ENCODE results near the gene FAM170B.

The FAM170B gene

DNA sequence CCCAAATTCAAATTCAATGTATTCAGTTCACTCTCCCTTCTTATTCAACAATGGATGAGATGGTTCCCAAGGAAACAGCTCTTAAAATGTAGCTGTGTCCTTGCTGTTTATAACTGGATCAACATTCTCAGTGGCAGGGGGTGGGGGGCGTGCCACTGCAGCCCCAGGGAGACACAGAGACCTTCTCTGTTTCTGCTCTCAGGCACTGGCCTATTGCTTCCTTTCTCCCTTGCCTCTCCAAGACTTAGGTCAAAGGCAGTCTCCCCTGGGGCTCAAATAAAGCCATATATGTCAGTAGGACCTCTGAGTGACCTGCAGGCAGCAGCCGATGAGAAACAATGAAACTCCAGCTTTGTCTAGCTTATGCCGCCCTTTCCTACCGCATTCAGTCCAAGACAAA, 39.2 kb downstream of the FAM170B start:
- no peaks in the 10 kb centered on the region for H3K36me3 ChIP-seq
- no peak overlapping the region for H3K4me3 ChIP-seq (ENCODE audit: low read depth, low read length)
- no peak for TF ChIP-seq CTCF (IDR thresholded peaks at IDR 0.05; ENCODE audit: low read depth, low read length)
- H3K27me3 ChIP-seq, result no peaks in the 10 kb centered on the region
- H3K4me1 ChIP-seq, result no peaks in the 10 kb centered on the region
- no peaks in the 10 kb centered on the region for H3K9me3 ChIP-seq
- no peak for DNase-seq

DNA sequence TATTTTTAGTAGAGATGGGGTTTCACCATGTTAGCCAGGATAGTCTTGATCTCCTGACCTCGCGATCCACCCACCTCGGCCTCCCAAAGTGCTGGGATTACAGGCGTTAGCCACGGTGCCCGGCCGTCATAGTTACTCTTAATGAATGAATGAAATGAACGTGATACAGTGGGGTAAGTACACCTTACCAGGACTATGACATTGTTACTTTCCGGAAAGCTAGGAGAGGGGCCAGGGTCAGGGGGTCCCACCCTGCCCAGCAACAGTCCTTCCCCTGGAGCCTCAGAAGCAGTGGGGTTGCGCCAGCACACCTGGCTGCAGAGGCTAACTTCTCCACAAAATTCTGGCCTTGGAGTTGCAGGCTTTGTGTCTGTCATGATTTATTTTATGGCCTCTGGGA, 39.9 kb downstream of the FAM170B start:
- TF ChIP-seq CTCF (IDR thresholded peaks at IDR 0.05; ENCODE audit: low read depth, low read length), result no peak
- Histone ChIP-seq H3K9me3 (no peaks in the 10 kb centered on the region), H3K27me3 (no peaks in the 10 kb centered on the region), H3K4me3 (ENCODE audit: low read depth, low read length) (no peak overlapping the region), H3K36me3 (no peaks in the 10 kb centered on the region), H3K4me1 (no peaks in the 10 kb centered on the region)
- DNase-seq, result no peak

DNA sequence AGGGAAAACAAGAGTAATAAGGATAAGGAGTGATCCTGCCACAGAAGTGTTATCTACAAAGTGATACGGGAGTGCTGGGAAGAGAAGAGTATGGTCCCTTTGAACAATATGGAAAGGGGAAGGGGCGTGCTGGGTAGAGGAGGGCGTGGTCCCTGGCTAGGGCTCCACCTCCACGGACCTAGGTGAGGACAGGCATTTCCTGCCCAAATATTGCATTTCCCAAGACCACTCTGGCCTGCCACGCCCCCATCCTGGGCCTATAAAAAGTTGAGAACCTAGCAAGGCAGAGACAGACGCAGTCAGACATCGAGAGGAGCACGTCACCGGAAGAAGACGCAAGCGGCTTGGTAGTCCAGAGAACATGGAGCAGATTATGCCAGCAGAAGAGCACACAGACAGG, 41.3 kb downstream of the FAM170B start:
- Histone ChIP-seq H3K9me3 (no peaks in the 10 kb centered on the region), H3K4me1 (no peaks in the 10 kb centered on the region), H3K27me3 (no peaks in the 10 kb centered on the region), H3K4me3 (ENCODE audit: low read depth, low read length) (no peak overlapping the region), H3K36me3 (no peaks in the 10 kb centered on the region)
- no peak for DNase-seq
- no peak for TF ChIP-seq CTCF (IDR thresholded peaks at IDR 0.05; ENCODE audit: low read depth, low read length)

DNA sequence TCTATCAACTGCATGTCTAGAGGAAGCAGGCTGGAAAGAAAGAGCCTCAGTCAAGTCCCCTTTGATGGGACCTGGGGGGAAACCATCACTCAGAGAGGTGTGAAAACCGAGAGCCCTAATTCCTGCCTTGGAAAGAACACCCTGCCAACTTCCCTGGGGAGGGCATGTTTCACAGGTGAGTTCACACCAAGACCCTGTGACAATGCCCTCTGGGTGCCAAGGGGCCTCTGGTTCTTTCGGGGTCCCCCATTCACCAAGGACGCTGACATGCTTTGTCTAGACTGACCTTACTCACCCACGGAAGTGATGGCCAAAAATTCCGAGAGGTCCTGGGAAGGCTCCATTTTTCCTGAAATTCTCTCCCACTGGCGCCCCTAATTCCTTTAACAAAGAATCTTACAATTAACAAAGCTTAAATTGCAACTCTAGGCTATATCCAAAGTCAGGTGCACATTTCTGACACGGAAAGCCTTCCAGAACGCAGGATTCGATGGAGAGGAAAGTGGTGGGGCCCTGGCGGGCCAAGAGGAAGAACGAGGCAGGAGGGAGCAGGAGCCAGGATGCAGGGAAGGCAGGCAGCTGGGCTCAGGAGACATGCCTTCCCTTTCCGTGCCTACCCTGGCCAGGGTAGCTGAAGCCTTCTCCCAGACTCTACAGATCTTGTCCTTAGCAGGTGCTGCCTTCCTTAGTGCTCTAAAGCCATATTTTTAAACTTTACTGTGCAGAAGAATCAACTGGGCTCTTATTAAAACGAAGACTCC, 42.2 kb downstream of the FAM170B start:
- Histone ChIP-seq H3K4me1 (no peaks in the 10 kb centered on the region), H3K4me3 (ENCODE audit: low read depth, low read length) (no peak overlapping the region), H3K9me3 (no peaks in the 10 kb centered on the region), H3K36me3 (no peaks in the 10 kb centered on the region), H3K27me3 (no peaks in the 10 kb centered on the region)
- DNase-seq, result no peak
- no peak for TF ChIP-seq CTCF (IDR thresholded peaks at IDR 0.05; ENCODE audit: low read depth, low read length)

DNA sequence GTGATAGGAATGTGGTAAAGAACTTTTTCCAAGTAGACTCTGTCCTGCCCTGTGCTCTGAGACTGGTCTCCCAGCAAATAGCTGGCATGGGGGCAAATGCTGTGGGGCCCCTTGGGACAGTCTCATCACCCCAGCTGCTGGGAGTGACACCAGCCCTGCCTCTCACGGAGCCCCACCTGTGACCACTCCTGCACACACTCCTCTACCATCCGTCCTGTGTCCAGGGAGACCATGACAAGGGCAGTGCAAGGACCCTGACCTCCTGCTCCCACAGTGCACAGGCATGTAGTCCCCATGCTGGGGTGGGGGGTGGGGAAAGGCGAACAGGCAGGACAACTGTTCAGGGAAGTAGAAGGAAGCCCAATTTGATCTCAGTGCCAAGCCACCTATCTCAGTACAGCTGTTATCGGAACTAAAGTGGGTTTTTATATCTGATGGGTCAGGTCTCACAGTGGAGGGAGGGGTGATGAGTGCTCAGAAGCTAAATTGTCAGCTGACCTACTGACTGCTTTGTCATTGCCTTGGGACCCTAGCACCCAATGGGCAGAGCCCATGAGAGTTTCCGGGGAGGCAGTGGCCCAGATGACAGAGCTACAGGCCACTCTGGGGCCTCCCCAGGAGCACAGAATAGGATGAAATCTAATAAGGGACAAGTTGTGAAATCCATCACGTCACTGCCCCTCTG, 43.0 kb downstream of the FAM170B start:
- Histone ChIP-seq H3K4me1 (no peaks in the 10 kb centered on the region), H3K9me3 (no peaks in the 10 kb centered on the region), H3K4me3 (ENCODE audit: low read depth, low read length) (no peak overlapping the region), H3K27me3 (no peaks in the 10 kb centered on the region), H3K36me3 (no peaks in the 10 kb centered on the region)
- no peak for TF ChIP-seq CTCF (IDR thresholded peaks at IDR 0.05; ENCODE audit: low read depth, low read length)
- DNase-seq, result no peak

- Histone ChIP-seq H3K4me1 (no peaks in the 10 kb centered on the region), H3K9me3 (no peaks in the 10 kb centered on the region), H3K27me3 (no peaks in the 10 kb centered on the region), H3K36me3 (no peaks in the 10 kb centered on the region), H3K4me3 (ENCODE audit: low read depth, low read length) (no peak overlapping the region)
- no peak for DNase-seq
- no peak for TF ChIP-seq CTCF (IDR thresholded peaks at IDR 0.05; ENCODE audit: low read depth, low read length)
Measured at GRCh38 chr10:49090189-49090575, 43.6 kb downstream of the FAM170B start.
